GM20431 (cell line): ENCODE results near the gene PIK3AP1.
"Not testable (repeated sequence)": the region's sequence is repeated elsewhere in the genome, so short reads cannot be mapped to it uniquely, and the experiment has no call there.

ENCODE experiments used
- in situ Hi-C: fragments of 300-500 bp; cut with MseI, MboI; formaldehyde crosslinking; loops from one replicate; pipeline ENCODE4 v1.15.0; 2020; ENCODE audit warnings: low sequenced_read_pairs; ENCODE audit not compliant: unreplicated experiment

The PIK3AP1 gene

DNA sequence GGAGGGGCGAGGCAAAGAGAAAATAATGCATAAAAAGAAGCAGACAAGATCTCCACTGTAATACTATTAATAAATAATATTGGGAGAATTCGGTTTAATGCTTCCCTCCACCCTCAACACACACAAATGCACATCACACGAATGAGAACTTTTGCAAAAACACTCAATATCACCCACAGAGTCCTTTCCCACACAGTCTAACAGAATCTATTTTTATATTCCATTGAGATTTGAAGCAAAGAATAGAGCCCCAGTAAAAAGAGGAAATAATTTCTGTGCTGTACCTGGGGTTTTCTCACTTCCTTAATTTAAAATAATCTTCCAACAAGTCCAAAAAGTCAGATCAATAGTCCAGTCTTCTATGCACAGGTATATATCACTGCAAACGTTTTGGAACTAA is 17.0 kb downstream of the PIK3AP1 start:
- in situ Hi-C loops: no loop called here

DNA sequence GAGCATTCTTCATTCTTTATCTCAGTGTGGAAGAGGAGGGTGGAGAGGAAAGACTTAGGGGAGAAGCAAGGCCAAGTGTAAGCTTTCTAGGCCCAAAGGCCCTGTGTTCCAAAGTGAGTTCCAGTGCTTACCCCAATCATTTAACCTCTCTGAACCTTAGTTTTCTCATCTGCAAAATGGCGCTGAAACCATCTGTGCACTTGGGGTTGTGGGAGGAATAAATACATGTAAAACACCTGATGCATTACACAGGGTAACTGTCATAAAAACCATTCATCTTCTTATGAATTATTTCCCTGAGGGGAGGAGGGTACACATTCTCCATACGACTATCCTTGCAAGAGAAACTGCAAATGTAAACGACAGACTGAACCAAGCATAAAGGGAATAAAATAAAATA is 19.0 kb downstream of the PIK3AP1 start:
- in situ Hi-C loops: no loop called here

DNA sequence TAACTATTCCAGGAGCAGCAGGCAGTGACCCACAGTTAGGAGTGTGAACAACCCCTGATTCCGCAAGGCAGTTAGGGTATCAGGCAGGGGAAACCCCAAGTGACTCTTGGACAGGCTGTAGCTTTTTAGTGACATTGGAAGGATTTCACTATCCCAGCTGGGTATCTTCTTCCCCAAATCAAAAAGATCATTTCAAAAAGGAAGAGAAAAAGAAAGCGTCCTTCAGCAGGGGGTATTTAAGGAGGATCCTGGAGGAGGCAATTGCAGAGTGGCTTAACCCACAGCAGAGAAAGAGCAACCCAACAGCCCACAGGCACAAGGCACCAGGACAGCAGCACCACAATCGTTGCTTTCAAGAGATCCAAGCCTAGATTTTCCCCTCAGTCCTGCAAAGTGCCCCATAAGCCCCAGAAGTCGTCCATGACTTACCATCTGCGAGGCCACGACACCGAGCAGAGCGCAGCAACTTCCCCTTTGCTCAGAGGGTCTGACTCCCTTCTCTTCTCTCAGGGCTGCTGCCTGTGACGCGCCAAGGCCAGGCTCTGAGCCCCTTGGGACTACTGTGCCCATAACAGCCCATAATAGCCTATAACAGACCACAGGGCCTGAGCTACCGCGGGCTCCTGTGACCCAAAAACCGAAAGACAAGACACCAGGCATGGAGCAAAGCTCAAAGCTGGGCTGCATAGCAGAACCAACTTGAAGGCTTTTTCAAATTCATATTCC is 19.8 kb downstream of the PIK3AP1 start:
- in situ Hi-C loops: no loop called here

DNA sequence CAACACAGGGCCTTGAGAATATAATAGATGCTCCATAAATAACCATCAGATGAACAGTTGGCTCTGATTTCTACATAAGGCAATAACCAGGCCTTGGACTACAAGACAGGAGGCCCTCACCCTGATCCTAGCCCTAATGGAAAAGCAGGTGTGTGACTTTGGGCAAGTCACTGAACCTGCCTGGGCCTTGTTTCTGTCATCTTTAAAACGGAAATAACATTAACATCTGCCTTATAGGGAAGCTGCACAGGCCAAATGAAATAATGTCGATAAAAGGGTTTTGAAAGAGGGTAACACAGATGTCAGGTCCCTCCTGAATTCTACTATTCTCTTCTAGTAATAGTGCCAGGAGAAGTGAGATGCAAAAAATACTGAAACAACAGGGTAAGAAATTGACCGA is 20.7 kb downstream of the PIK3AP1 start:
- in situ Hi-C loops: no loop called here

DNA sequence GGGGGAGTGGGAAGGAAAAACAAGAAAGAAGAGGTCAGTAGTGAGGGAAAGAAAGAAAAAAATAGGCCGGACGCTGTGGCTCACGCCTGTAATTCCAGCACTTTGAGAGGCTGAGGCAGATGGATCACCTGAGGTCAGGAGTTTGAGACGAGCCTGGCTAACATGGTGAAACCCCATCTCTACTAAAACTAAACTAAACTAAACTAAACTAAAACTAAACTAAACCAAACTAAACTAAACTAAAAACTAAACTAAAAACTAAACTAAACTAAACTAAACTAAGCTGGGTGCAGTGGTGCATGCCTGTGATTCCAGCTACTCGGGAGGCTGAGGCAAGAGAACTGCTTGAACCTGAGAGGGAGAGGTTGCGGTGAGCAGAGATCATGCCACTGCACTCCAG is 22.0 kb downstream of the PIK3AP1 start:
- in situ Hi-C loops: not testable (repeated sequence)

DNA sequence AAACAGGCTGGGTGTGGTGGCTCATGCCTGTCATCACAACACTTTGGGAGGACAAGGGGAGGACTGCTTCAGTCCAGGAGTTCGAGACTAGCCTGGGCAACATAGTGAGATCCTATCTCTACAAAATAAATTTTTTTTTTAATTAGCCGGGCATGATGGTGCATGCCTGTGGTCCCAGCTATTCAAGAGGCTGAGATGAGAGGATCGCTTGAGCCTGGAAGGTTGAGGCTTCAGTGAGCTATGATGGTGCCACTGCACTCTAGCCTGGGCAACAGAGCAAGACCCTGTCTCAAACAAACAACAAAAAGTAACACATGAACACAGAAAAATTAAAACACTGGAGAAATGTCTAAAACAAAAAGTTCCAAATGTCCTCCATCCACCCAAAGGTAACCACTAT is 22.9 kb downstream of the PIK3AP1 start:
- in situ Hi-C loops: no loop called here

DNA sequence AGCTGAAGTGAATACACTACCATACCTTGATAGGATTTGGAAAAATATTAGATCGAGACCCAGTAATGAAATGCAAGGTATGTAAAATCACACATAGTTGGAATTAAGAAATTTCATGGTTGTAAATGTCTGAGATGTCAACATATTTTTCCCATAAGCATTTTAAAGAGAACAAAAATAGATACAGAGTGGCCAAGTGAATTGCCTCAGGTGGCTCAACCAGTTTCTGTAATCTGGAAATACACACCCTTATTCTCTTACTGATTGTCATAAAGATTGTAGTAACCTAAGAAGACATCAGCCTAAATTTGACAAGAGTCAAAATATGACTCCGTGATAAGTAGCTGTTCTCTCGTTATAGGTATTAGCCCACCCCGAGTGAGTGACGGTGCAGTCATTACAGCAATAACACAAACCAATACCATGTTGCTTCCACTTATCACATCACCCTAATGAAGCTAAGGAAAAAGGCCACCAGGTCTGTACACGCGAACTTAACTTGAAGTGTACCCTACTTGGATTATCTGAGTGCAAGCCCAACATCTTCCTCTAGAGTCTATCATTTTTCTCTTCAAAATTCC is 23.4 kb downstream of the PIK3AP1 start:
- in situ Hi-C loops: no loop called here

DNA sequence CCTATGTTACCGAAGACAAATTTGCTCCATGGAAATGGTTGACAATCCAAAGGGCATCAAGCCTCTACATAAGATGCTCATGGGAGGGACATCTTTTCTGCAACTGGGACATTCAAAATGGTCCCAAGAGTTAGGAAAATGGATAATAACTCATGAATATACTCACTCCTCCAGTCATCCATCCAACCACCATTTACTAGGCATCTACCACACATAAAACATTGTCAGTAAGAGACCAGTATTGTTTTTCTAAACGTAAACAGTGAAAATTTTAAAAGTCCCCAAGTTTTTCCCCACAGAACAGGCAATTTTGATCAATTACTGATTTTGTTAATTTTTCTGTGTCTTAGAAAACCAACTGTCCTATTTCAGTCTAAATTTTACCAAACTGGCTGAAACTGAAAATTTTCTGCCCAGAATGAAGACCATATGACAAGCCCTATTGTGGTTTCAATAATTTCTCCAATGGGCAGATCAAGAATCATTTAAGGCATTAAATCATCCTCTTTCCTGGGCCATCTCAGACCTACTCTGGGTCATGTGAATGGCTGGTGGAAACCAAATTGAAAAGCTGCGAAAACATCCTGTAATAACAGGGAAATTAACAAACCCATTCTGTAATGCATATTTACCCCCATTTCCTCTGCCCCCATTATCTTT is 24.2 kb downstream of the PIK3AP1 start:
- in situ Hi-C loops: no loop called here

DNA sequence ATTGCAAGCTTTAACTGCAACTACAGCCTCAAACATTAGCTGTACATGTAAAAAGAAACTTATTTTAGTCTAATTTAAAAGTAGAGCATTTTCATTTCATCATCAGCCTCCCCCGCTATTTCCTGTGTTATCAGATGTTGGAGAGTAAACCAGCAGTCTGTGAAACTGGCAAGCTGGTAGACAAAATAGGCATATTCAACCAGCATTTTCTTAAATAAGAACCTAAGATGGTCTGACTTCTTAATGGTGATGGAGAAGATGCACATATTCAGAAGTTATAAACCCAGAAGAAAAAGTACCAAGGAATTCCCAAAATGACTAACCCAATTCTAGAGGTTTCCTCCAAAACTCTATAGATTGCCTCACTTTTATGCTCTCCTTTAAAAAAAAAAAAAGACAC is 24.9 kb downstream of the PIK3AP1 start:
- in situ Hi-C loops: no loop called here

DNA sequence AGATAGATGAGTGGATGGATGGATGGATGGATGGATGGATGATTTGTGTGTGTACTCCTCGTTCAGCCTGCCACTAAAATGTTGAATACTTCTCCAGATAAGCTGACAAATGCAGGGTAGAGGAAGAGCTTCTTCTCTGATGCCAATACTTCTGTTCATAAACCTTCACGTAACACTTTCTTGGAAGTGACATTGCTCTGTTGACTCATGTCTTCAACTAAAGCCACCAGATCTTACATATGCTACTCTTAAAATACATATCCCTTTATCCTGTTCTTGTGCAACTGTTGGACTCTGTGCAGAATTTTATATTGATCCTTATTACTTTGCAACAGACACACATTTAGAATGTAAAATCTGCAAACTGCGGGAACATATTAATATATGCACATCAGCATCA is 26.9 kb downstream of the PIK3AP1 start:
- in situ Hi-C loops: no loop called here

DNA sequence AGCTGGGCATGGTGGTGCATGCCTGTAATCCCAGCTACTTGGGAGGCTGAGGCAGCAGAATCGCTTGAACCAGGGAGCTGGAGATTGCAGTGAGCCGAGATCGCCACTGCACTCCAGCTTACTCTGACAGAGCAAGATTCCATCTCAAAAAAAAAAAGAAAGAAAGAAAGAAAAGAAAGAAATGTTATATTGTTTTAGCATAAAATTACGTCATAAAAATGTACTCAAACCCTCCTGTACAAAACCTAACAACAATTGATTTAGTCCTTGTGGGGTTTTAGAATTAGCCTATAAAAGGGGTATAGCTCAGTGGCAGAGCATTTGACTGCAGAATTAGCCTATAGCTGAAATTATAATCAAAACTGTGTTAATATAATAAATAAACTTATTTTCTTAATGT is 27.9 kb downstream of the PIK3AP1 start:
- in situ Hi-C loops: no loop called here

DNA sequence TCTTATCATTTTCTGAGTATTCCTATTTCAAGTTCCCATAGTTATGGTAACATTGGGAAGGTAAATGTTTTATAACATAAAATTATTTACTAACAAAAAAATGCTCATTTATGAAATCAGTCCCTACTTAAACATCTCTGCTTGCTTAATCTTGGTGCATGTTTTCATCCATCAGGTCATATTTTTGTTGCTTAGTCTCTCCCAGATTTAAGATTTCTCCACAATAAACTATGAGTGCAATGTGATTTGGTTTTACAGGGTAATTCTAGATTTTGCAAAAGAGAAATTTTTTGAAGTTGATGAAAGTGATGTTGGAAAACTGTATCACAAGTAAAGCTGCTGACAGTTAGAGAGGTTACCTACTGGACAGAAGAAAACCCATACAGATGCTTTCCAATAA is 28.6 kb downstream of the PIK3AP1 start:
- in situ Hi-C loops: no loop called here

DNA sequence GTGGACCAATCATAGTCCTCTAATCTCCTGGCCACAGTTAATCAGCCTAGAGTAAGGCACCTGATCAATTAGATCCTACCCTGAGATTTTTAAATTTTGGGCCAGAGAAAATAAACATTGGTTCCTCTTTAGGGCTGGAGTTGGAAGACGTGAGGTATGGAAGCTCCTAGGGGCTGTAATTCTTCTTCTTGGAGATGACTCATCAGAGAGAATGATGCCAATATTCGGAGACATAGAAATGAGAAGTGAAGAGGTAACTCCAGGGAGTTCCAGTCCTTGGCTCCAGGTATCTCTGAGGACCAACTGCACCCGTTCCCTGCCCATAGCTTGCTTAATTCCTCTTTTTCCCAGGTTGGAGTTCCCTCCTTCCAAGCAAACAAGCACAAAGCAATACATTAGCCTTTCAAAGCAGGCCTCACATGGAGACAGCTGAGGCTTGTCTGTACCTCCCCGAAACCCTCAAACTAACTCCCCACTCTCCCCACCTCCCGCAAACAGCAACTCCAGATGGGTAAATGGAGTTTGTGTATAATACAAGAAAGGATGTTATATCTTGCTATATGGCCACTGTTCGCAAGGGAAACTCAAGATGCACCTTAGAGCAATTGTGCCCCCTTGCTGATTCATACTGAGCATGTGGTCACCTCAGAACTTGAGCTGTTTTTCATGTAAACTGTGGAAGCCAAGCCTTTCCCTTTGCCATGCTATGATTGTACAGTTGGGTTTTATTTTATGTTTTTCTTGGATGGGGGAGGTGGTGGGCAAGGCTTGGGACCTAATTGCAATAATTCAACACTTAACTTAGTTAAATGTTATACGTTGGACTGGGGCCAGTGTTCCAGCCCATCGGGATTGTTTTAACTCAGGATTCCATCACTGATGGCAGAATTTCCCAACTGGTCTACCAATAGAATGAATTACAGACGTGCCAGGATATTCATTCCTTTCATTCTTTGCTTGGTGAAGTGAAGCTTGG is 29.3 kb downstream of the PIK3AP1 start:
- in situ Hi-C loops: no loop called here

DNA sequence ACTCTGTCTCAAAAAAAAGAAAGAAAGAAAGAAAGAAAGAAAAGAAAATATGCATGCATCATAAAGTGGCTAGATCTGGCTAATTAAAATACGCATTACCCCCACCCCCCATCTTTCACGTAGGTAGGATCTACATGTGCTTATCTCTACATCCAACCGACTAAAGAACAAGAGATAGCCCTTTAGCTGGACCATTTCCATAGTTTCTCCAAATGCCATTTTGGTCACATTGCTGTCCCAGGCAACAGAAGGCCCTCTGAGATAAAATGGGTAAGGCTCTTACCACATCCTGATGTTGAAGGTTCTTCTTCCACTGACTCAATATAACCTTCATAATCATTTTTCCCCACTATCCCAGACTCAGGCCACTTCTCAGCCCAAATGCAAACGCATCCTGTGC is 31.5 kb downstream of the PIK3AP1 start:
- in situ Hi-C loops: no loop called here

DNA sequence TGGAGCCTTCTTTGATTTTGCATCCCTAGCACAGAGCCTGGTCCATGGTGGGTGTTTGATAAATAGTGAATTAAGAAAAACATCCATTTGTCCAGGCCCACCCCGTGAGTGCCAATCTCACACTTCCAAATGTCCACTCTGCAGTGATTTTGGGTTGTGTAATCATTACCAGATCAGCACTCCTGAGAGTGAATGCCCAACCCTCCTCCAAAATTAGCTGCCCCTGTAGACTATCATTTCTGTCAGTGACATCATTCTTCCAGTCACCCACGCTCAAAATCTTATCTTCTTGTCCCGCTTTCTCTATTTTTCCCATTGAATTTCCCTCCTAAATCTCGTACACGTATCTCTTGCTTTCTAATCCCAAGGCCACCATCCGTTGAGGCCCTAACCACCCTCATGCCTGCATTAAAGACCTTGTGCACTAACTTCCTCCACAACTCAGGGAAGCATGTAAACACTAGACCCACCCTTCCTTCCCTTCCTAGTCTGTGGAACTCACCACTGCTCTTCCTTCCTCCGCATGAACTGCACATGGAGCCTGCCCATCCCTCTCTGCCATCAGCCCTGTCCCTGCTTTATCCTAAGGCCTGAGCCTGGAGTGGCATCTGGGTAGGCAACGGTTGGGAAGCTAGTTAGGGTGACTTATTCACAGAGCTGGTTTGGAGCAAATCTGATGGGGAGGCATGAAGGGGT is 32.8 kb downstream of the PIK3AP1 start:
- in situ Hi-C loops: no loop called here

DNA sequence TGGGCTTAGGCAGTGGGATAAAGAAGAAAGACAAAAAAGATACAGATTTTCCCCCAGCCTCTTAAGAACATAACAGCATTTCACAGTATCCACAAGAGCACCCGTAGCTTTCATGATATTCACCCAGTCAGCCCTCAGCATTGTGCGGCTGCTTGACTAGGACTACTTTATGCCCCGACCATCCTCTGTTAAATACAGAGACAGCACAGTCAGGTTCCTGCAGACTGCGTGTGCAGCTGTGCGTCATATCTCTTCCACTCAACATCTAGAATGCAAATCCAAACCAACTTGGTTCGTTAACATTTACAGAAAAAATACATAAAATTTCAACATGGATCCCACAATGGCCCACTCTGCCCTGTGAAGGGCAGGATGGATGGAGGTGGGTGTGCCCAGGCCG is 33.8 kb downstream of the PIK3AP1 start:
- in situ Hi-C loops: no loop called here

DNA sequence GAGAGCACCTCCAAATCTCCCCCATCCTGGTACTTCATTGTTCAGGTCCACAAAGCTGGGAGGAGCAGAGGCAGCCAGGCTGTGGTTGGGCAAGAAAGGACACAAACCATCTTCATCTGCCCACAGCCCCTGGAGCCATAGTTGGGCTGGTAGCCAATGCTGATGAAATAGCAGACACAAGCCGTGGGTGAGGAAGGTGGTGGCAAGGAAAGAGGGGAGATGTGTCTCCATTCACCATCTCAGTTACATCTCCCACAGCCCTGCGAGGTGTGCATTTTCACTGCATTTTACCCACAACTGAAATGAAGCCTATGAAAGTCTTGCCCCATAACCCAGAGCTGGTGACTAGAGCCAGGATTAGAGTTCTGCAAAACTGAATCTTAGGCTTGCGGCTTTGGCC is 35.0 kb downstream of the PIK3AP1 start:
- in situ Hi-C loops: no loop called here

DNA sequence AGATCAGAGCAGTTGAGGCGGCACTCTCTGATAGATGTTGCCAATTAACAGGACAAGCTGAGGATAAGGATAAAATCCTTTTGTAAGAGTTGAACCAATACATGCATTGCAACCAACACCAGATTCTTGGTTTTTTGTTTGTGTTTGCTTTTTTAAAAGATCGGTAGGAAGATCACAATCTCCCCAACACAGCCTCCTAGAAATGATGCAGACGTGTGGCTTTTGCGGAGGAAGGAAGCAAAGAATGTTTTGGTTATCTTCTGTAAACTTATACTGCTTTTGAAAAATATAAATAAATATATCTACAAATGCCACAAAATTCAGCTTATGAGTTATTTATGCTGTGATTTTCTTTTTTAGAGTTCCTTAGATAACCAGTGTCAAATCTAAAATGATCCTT is 35.5 kb downstream of the PIK3AP1 start:
- in situ Hi-C loops: no loop called here

DNA sequence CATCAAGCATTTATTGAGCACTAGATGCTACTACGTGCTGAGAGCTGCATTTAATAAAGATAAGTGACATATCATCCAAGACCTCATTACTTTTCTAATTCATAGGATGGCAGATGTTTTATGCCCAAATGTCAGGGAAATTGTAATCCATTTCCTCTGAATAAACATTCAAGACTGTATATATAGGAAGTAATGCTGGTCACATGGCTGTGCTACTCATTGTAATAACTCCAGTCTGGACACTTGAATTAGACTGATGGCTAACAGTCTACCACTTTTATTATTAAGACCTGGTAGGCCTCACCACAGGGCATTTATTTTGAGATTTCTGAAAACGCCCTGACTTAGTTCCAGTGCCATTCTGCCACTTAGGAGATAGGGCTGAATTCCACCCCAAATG is 36.6 kb downstream of the PIK3AP1 start:
- in situ Hi-C loops: no loop called here

DNA sequence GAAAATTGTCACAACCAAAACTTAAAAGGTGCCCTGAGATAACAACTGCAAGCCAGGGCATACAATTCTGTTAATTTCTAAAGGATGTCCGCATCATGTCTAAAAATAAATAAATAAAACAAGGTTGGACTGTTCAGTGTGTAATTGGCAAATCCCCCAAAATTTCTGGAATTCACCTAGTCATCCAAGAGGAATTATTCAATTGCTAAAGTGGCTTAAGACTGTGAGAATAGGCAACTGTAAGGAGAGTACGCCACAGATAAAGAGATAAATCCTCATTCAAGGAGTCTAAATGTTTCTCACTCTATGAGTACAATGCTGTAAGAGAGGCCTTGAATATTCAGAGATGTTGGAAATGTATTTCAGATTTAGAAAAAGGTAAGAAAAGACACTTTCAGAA is 37.2 kb downstream of the PIK3AP1 start:
- in situ Hi-C loops: no loop called here
